GM12892 (cell line): ENCODE results near the gene PDIK1L.

Experiments used
- POLR2A ChIP-seq: IDR thresholded peaks from 2 replicates; pipeline ENCODE4 v1.6.1; 2011; ENCODE audit warnings: low read depth, low read length, control low read depth
- TAF1 ChIP-seq: IDR thresholded peaks from 2 replicates; pipeline ENCODE4 v1.6.1; 2011; ENCODE audit warnings: low read depth, mild to moderate bottlenecking, control low read depth, low read length, borderline replicate concordance

DNA sequence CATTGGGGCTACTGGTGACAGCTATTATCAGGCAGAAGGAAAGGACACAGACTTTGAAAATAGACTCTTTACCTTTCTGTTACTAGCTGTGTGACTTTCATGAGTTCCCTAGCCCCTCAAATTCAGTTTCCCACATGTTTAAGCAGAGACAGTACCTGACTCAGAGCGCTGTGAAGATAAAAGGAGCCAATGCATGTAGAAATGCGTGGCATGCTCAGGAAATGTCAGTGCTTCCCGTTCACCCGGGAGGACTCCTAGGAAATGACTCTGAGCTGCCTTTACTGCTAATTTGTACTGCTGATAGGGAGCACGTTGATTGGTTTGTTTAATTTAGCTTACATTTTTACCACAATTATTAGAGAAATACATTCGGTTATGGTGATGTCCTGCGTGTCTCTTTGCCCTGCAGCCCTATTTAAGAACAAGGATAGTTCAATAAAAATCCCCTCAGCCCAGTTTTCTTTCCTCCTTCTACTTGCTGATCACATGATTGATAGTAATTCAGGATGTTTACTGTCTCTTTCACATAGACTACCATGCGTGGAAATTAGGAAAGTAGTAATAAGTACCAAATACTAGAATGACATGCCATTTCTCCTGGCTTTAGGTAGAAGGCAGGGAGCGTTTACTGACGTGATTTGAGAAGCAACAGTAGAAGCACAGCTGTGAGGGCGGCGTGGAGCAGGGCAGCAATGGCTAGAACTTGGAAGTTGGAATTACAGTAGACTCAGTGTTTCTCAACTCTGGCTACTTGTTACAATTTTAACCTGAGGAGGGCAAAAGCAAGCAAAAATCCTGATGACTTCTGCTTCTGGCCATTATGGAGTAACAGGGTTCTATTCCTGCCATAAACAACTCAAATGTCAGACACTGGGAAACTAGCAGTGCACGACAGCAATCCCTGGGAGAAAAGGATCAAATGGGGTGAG lies 15.9 kb downstream of the PDIK1L start:
- TF ChIP-seq POLR2A (no peak), TAF1 (no peak)
